Measurements from ENCODE around the gene STAC.

GRCh38 chr3:36434687-36435426, 54.6 kb downstream of the STAC start:
- TF ChIP-seq FOXP2 (optimal IDR thresholded peaks at IDR 0.05; ENCODE audit: borderline replicate concordance, extremely low read depth, extremely low read length, insufficient read depth) (no peak), REST (IDR thresholded peaks at IDR 0.05; ENCODE audit: insufficient read depth in 1 of 2, low read depth in 2 of 2, low read length in 2 of 2) (no peak), TAF1 (IDR thresholded peaks at IDR 0.05; ENCODE audit: borderline replicate concordance, insufficient read depth, low read length) (no peak), POLR2AphosphoS5 (IDR thresholded peaks at IDR 0.05; ENCODE audit: low read depth, low read length) (no peak), SIN3A (IDR thresholded peaks at IDR 0.05; ENCODE audit: borderline replicate concordance, insufficient read depth, low read length) (no peak)
